ENCODE results near the gene POLR2C.

DNA sequence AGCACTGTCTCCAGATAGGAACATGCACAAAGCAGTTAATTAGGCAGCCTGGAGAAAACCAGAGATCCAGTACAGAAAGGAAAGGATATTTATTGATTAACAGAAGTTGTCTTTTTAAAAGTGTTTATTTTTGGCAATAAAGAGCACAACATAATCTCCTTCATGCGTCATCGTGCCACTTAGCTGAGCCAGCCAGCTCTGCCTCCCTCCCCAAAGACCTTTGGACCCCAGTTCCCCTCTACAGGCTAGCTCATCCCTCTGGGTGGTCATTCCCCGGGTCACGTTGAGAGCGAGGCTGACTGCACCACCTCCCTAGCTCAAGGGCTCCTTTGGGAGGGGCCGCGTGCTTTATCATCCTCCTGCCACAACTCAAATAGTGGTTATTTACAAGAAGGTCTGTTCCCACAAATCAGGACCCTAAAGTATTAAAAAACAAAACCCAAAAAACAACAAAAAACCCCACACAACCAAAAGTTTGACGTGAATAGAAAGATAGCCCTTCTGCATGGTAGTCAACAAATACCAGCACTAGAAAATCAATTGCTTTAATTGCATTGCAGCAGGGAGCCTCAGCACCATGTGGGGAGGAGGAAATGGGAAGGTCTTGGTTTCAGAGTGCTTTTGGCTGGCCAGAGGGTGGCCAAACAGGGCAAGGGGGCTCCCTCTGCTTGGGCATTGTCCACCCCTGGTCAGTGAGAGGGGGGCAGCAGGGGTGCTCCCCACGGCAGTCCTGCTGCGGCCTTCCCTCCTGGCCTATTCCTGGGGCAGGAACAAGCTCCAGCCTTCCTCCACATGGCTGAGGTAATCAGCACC lies 9.6 kb downstream of the POLR2C start:
- TF ChIP-seq CEBPB (IDR thresholded peaks at IDR 0.05) (no peak), CREB1 (IDR thresholded peaks at IDR 0.05; ENCODE audit: low read depth) (no peak)

Measured in Ishikawa (cell line).